OCI-LY1 (cell line): Measurements from ENCODE around the gene PTPRG.

Experiments used
- H2AFZ ChIP-seq: fragments of 200-600 bp; sonication (generic), shearing (Covaris generic); 2 replicates; pipeline ENCODE4 v1.6.0; 2014; ENCODE audit warnings: antibody characterized with exemption, mild to moderate bottlenecking, low read length
- H3F3A ChIP-seq: fragments of 200-600 bp; sonication (generic), shearing (Covaris generic); 2 replicates; pipeline ENCODE4 v1.6.0; 2014; ENCODE audit warnings: mild to moderate bottlenecking, antibody characterized with exemption, low read length, moderate library complexity; ENCODE audit not compliant: insufficient read depth
- H3K27ac ChIP-seq: fragments of 200-600 bp; sonication (generic); 2 replicates; pipeline ENCODE4 v1.5.1; 2014; ENCODE audit warnings: low read length, mixed run types, mild to moderate bottlenecking, low read depth; ENCODE audit not compliant: poor library complexity, severe bottlenecking
- H3K27me3 ChIP-seq: fragments of 200-600 bp; sonication (generic); 2 replicates; pipeline ENCODE4 v1.6.0; 2014; ENCODE audit warnings: antibody characterized with exemption, mild to moderate bottlenecking, low read length, moderate library complexity; ENCODE audit not compliant: insufficient read depth
- H3K36me3 ChIP-seq: fragments of 200-600 bp; sonication (generic); 2 replicates; pipeline ENCODE4 v1.6.1; 2014; ENCODE audit warnings: mild to moderate bottlenecking, antibody characterized with exemption, low read length, moderate library complexity, mixed read lengths; ENCODE audit not compliant: insufficient read depth
- H3K4me1 ChIP-seq: fragments of 200-600 bp; sonication (generic); 2 replicates; pipeline ENCODE4 v1.5.1; 2014; ENCODE audit warnings: mild to moderate bottlenecking, low read length, moderate library complexity; ENCODE audit not compliant: insufficient read depth, severe bottlenecking
- H3K4me2 ChIP-seq: fragments of 200-600 bp; sonication (generic), shearing (Covaris generic); 2 replicates; pipeline ENCODE4 v1.6.1; 2014; ENCODE audit warnings: low read length
- H3K4me3 ChIP-seq: fragments of 200-600 bp; sonication (generic); 2 replicates; pipeline ENCODE4 v1.5.1; 2014; ENCODE audit warnings: low read length, low read depth, mild to moderate bottlenecking, mixed read lengths; ENCODE audit not compliant: poor library complexity, severe bottlenecking
- H3K79me2 ChIP-seq: fragments of 200-600 bp; shearing (Covaris generic); 2 replicates; pipeline ENCODE4 v1.6.1; 2016; ENCODE audit warnings: mixed run types, low read length, mixed read lengths; ENCODE audit not compliant: insufficient read depth
- H3K9ac ChIP-seq: fragments of 200-600 bp; sonication (generic), shearing (Covaris generic); 2 replicates; pipeline ENCODE4 v1.6.1; 2014; ENCODE audit warnings: mild to moderate bottlenecking, low read length, mixed read lengths
- H3K9me2 ChIP-seq: fragments of 200-600 bp; sonication (generic), shearing (Covaris generic); 2 replicates; pipeline ENCODE4 v1.6.1; 2014; ENCODE audit warnings: low read depth, mild to moderate bottlenecking, low read length, mixed read lengths
- H3K9me3 ChIP-seq: fragments of 200-600 bp; shearing (Covaris generic); 2 replicates; pipeline ENCODE4 v1.6.1; 2014; ENCODE audit warnings: low read length, mixed read lengths
- H4K20me1 ChIP-seq: fragments of 200-600 bp; sonication (generic), shearing (Covaris generic); 2 replicates; pipeline ENCODE4 v1.6.0; 2016; ENCODE audit warnings: mild to moderate bottlenecking, low read length; ENCODE audit not compliant: insufficient read depth
- CTCF ChIP-seq: fragments of 200-600 bp; sonication (generic), shearing (Covaris generic); IDR thresholded peaks from 2 replicates; pipeline ENCODE4 v1.5.1; 2017; ENCODE audit warnings: mild to moderate bottlenecking, antibody characterized with exemption, low read length, moderate library complexity, mixed read lengths
- EZH2 ChIP-seq: fragments of 200-600 bp; sonication (generic), shearing (Covaris generic); IDR thresholded peaks from 2 replicates; pipeline ENCODE4 v1.8.0; 2017; ENCODE audit warnings: borderline replicate concordance, mixed run types, mild to moderate bottlenecking, antibody characterized with exemption, low read length, moderate library complexity, mixed read lengths

The PTPRG gene

DNA sequence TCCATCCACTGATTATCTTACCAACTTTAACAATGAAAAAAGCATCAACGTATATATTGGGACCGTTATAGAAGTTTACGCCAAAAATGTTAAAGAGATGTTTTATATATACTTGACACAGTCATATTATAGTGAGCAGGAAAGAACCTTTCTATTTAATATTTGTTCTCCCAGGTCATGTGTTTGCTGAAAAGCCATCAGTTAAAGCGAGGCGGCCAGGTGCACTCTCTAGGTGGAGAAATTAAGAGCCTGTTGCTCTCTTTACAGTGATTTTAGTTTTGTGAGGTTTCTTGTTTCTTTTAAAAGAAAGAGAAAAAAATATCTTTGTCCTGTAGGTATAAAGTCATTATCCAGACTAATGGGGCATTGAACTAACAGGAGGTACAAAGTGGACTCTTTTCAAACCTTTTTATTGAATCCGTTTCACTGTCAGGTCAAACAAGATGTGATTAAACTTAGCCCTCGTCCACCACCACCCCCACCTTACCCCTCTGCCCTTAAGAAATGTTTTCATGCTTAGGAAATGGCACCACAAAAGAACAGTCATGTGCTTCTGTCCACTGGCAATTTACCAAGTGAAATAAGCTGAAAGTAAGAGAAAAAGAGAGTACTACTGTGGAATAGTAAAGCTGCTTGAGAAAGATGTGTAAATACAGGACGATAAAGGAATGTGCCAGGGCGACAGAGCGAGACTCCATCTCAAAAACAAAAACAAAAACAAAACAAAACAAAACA, 279.9 kb downstream of the PTPRG start:
- no peaks in the 10 kb centered on the region for H3K27me3 ChIP-seq
- H4K20me1 ChIP-seq, result no peaks in the 10 kb centered on the region
- no peak overlapping the region for H3K27ac ChIP-seq
- no peaks in the 10 kb centered on the region for H3K79me2 ChIP-seq
- no peaks in the 10 kb centered on the region for H3K9me3 ChIP-seq
- H3K36me3 ChIP-seq, result no peaks in the 10 kb centered on the region
- TF ChIP-seq CTCF (no peak), EZH2 (no peak)
- no peak overlapping the region for H3K4me2 ChIP-seq
- no peaks in the 10 kb centered on the region for H3K4me1 ChIP-seq
- no peak overlapping the region for H3K9ac ChIP-seq
- no peak overlapping the region for H2AFZ ChIP-seq
- no peak overlapping the region for H3K4me3 ChIP-seq
- H3K9me2 ChIP-seq, result no peaks in the 10 kb centered on the region
- H3F3A ChIP-seq, result no peaks in the 10 kb centered on the region

DNA sequence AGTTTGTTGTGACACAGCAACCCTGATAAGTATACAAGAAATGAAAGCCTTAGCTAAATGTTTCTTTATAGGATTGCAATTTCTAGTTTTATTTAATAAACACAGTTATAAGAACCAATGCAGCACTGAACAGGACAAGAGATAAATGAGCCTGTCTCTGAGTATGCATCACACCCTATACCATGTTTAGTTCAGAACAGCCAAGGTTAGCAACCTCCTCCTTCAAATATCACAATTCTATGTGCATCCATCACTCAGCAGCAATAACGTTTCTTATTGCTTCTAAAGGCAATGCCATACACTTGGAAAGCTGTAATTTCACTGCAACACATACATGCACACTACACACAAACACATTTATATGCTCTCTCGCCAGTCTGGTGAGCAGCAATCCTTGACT, 280.6 kb downstream of the PTPRG start:
- Histone ChIP-seq H3K27me3 (no peaks in the 10 kb centered on the region), H2AFZ (no peak overlapping the region), H3K79me2 (no peaks in the 10 kb centered on the region), H3K27ac (no peak overlapping the region), H3K9ac (no peak overlapping the region), H3K4me3 (no peak overlapping the region), H4K20me1 (no peaks in the 10 kb centered on the region), H3F3A (no peaks in the 10 kb centered on the region), H3K4me1 (no peaks in the 10 kb centered on the region), H3K4me2 (no peak overlapping the region), H3K9me3 (no peaks in the 10 kb centered on the region), H3K36me3 (no peaks in the 10 kb centered on the region), H3K9me2 (no peaks in the 10 kb centered on the region)
- TF ChIP-seq EZH2 (no peak), CTCF (no peak)

DNA sequence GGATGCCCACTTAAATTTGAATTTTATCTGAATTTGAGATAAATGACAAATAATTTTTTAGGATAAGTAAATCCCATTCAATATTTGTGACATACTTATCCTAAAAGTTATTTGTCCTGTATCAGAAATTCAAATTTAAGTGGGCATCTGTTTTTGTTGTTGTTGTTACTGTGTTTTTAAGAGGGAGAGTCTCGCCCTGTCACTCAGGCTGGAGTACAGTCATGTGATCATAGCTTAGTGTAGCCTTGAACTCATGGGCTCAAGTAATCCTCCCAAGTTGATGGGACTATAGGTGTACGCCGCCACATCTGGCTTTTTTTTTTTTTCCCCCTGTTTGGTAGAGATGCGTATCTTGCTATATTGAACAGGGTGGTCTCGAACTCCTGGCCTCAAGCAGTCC, 283.0 kb downstream of the PTPRG start:
- no peaks in the 10 kb centered on the region for H3K36me3 ChIP-seq
- no peak overlapping the region for H3K4me3 ChIP-seq
- H3K4me1 ChIP-seq, result no peaks in the 10 kb centered on the region
- H3K9ac ChIP-seq, result no peak overlapping the region
- no peaks in the 10 kb centered on the region for H3K9me2 ChIP-seq
- H3K79me2 ChIP-seq, result no peaks in the 10 kb centered on the region
- H3K27ac ChIP-seq, result no peak overlapping the region
- no peak overlapping the region for H2AFZ ChIP-seq
- no peaks in the 10 kb centered on the region for H3K9me3 ChIP-seq
- H3F3A ChIP-seq, result no peaks in the 10 kb centered on the region
- H3K4me2 ChIP-seq, result no peak overlapping the region
- H4K20me1 ChIP-seq, result no peaks in the 10 kb centered on the region
- TF ChIP-seq CTCF (no peak), EZH2 (no peak)
- no peaks in the 10 kb centered on the region for H3K27me3 ChIP-seq
